ENCODE measurements around the gene GPC6. TPM values are rescaled to one million over a fixed set of nuclear protein-coding genes. Genes with fewer than 3 reads are reported as not detected.

Gene GPC6
- total RNA-seq, 1 experiment from 2014 or later = 0.22 TPM

DNA sequence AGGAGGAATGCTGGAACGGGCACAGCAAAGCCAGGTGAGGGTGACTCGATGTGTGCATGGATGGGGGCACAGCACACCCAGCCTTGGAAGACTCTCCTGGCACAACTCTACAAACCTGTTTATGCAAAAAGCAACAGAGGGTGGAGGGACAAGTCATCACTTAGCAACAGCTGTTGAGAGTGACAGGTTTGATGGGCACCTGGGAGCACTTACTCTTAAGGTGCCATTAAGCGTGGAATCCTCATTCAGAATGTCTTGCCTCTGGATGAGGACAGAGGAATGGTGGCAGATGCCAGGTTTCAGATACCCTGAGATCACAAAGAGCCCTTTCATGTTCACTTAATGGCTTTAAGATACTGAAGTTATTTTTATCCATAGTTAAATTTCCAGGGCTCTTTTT lies 1155.9 kb downstream of the GPC6 start:
- Histone ChIP-seq H3K27ac (ENCODE audit: low read depth, low read length) (no peak overlapping the region), H3K36me3 (ENCODE audit: control insufficient read depth in 1 of 2, insufficient read depth in 2 of 2, low read length in 2 of 2) (no peaks in the 10 kb centered on the region), H3K79me2 (ENCODE audit: insufficient read depth, low read length) (no peaks in the 10 kb centered on the region)

DNA sequence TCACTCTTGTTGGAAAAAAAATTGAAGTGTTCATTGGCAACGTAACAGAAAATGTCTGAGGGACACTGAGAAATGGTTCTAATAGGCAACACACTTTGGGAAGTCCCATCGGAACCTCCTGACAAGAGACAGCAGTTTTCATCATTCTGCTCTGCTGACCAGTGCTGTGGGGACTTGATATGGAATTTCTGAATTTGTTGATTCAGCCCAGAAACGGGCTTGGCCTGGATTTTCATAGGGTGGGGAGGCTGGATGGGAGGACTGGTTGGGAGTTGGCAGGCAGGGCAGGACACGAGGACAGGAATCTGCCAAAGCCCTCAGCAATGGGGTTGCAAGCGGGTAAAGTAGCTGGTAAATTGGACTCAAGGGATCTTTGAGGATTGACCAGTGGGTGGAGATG lies 1156.4 kb downstream of the GPC6 start:
- H3K4me3 ChIP-seq (replicated peaks in 1 of 2; ENCODE audit: low read depth in 1 of 2, low read length in 2 of 2) = no peak overlapping the region
- no peaks in the 10 kb centered on the region for H3K9me3 ChIP-seq (ENCODE audit: control insufficient read depth in 1 of 2, insufficient read depth in 1 of 2, low read depth in 1 of 2, low read length in 2 of 2)
- no peak overlapping the region for H2AFZ ChIP-seq (ENCODE audit: low read depth, low read length, poor library complexity, severe bottlenecking)
- no peak overlapping the region for H3K4me2 ChIP-seq (ENCODE audit: low read length)
- H3K4me1 ChIP-seq (ENCODE audit: control insufficient read depth in 1 of 2, insufficient read depth in 2 of 2, low read length in 2 of 2) = no peaks in the 10 kb centered on the region
- no peak for DNase-seq (ENCODE audit: low read depth, low spot score)
- ChIA-PET POLR2A (no interaction called here), CTCF (no interaction called here), RAD21 (ENCODE audit: low non-redundant PET in 1 of 2, low total read pairs in 2 of 2, uncharacterized antibody in 2 of 2, unreplicated experiment in 2 of 2) (no interaction called here)
- no peak overlapping the region for H3K9ac ChIP-seq (ENCODE audit: low read length)
- H3K27ac ChIP-seq (ENCODE audit: low read depth, low read length) = no peak overlapping the region
- intact Hi-C loops (cut with micrococcal nuclease) = no loop called here
- no peaks in the 10 kb centered on the region for H4K20me1 ChIP-seq (ENCODE audit: insufficient read depth)
- H3K79me2 ChIP-seq (ENCODE audit: insufficient read depth, low read length) = no peaks in the 10 kb centered on the region
- no peaks in the 10 kb centered on the region for H3K9me2 ChIP-seq (ENCODE audit: insufficient read depth)
- no peaks in the 10 kb centered on the region for H3K27me3 ChIP-seq (ENCODE audit: insufficient read depth, low read length)
- no peaks in the 10 kb centered on the region for H3K36me3 ChIP-seq (ENCODE audit: control insufficient read depth in 1 of 2, insufficient read depth in 2 of 2, low read length in 2 of 2)
- no peak for ATAC-seq
- BruUV-seq (replicated peaks) = no TSS peak
- TF ChIP-seq RAD21 (IDR thresholded peaks at IDR 0.05; ENCODE audit: low read depth) = no peak
- TF ChIP-seq, protein P1, sequence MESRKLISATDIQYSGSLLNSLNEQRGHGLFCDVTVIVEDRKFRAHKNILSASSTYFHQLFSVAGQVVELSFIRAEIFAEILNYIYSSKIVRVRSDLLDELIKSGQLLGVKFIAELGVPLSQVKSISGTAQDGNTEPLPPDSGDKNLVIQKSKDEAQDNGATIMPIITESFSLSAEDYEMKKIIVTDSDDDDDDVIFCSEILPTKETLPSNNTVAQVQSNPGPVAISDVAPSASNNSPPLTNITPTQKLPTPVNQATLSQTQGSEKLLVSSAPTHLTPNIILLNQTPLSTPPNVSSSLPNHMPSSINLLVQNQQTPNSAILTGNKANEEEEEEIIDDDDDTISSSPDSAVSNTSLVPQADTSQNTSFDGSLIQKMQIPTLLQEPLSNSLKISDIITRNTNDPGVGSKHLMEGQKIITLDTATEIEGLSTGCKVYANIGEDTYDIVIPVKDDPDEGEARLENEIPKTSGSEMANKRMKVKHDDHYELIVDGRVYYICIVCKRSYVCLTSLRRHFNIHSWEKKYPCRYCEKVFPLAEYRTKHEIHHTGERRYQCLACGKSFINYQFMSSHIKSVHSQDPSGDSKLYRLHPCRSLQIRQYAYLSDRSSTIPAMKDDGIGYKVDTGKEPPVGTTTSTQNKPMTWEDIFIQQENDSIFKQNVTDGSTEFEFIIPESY (IDR thresholded peaks at IDR 0.05; ENCODE audit: extremely low read depth, insufficient replicate concordance, low read length) = no peak
- TF ChIP-seq FOSL1 (IDR thresholded peaks at IDR 0.05; ENCODE audit: low read depth) = no peak
- TF ChIP-seq SRF (IDR thresholded peaks at IDR 0.05; ENCODE audit: low read depth) = no peak
- TF ChIP-seq ZFX (IDR thresholded peaks at IDR 0.05) = no peak
- no peak for TF ChIP-seq EZH2phosphoT487 (IDR thresholded peaks at IDR 0.05; ENCODE audit: borderline replicate concordance)

More for the DNA sequence above, 1155.9 kb downstream of the GPC6 start:
- Histone ChIP-seq H3K27me3 (ENCODE audit: insufficient read depth, low read length) (no peaks in the 10 kb centered on the region), H3K4me1 (ENCODE audit: control insufficient read depth in 1 of 2, insufficient read depth in 2 of 2, low read length in 2 of 2) (no peaks in the 10 kb centered on the region), H4K20me1 (ENCODE audit: insufficient read depth) (no peaks in the 10 kb centered on the region), H3K9ac (ENCODE audit: low read length) (no peak overlapping the region), H3K4me3 (replicated peaks in 1 of 2; ENCODE audit: low read depth in 1 of 2, low read length in 2 of 2) (no peak overlapping the region), H3K9me2 (ENCODE audit: insufficient read depth) (no peaks in the 10 kb centered on the region), H2AFZ (ENCODE audit: low read depth, low read length, poor library complexity, severe bottlenecking) (no peak overlapping the region), H3K4me2 (ENCODE audit: low read length) (no peak overlapping the region), H3K9me3 (ENCODE audit: control insufficient read depth in 1 of 2, insufficient read depth in 1 of 2, low read depth in 1 of 2, low read length in 2 of 2) (no peaks in the 10 kb centered on the region)
- RAD21 ChIA-PET (ENCODE audit: low non-redundant PET in 1 of 2, low total read pairs in 2 of 2, uncharacterized antibody in 2 of 2, unreplicated experiment in 2 of 2) = no interaction called here
- ATAC-seq (no peak), DNase-seq (ENCODE audit: low read depth, low spot score) (no peak)
- intact Hi-C loops (cut with micrococcal nuclease) = no loop called here
- POLR2A ChIA-PET = no interaction called here
- CTCF ChIA-PET = no interaction called here
- TF ChIP-seq ZNF274 (IDR thresholded peaks at IDR 0.05; ENCODE audit: low read depth, low read length) (no peak), TCF7L2 (IDR thresholded peaks at IDR 0.05; ENCODE audit: borderline replicate concordance, extremely low read depth, insufficient read depth, insufficient read length) (no peak), YY1 (IDR thresholded peaks at IDR 0.05; ENCODE audit: extremely low read depth, insufficient replicate concordance, low read depth, low read length) (no peak), POLR2AphosphoS5 (IDR thresholded peaks at IDR 0.05; ENCODE audit: low read depth, low read length) (no peak), JUND (IDR thresholded peaks at IDR 0.05) (no peak), CEBPB (IDR thresholded peaks at IDR 0.05; ENCODE audit: low read depth) (no peak), SRF (IDR thresholded peaks at IDR 0.05; ENCODE audit: low read depth) (no peak), CBX3 (IDR thresholded peaks at IDR 0.05; ENCODE audit: low read depth) (no peak)
- TF ChIP-seq, protein P2, sequence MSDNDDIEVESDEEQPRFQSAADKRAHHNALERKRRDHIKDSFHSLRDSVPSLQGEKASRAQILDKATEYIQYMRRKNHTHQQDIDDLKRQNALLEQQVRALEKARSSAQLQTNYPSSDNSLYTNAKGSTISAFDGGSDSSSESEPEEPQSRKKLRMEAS (IDR thresholded peaks at IDR 0.05) = no peak
- TF ChIP-seq, protein P3, sequence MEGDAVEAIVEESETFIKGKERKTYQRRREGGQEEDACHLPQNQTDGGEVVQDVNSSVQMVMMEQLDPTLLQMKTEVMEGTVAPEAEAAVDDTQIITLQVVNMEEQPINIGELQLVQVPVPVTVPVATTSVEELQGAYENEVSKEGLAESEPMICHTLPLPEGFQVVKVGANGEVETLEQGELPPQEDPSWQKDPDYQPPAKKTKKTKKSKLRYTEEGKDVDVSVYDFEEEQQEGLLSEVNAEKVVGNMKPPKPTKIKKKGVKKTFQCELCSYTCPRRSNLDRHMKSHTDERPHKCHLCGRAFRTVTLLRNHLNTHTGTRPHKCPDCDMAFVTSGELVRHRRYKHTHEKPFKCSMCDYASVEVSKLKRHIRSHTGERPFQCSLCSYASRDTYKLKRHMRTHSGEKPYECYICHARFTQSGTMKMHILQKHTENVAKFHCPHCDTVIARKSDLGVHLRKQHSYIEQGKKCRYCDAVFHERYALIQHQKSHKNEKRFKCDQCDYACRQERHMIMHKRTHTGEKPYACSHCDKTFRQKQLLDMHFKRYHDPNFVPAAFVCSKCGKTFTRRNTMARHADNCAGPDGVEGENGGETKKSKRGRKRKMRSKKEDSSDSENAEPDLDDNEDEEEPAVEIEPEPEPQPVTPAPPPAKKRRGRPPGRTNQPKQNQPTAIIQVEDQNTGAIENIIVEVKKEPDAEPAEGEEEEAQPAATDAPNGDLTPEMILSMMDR (IDR thresholded peaks at IDR 0.05 in 2 of 3, conservative IDR thresholded peaks at IDR 0.05 in 1 of 3; ENCODE audit: borderline replicate concordance in 1 of 3, insufficient read depth in 1 of 3, low read depth in 2 of 3, low read length in 2 of 3) = no peak
- BruUV-seq (replicated peaks) = no TSS peak
